CD4-positive, alpha-beta T cell (primary cell): ENCODE data around the gene TENM4. TPM values are rescaled to one million over a fixed set of nuclear protein-coding genes. Genes with fewer than 3 reads are reported as not detected.

Source experiments
- ATAC-seq: fragments of 200-7000 bp; cut with Tn5 transposase; one replicate; pipeline ENCODE4 v1.10.0; 2022; ENCODE audit warnings: mild to moderate bottlenecking; ENCODE audit not compliant: poor library complexity
- CTCF ChIA-PET: fragments of 350-600 bp; sonication (Branson Sonifier 250); formaldehyde crosslinking; loops from one replicate; lab custom pipeline; 2021; ENCODE audit warnings: antibody characterized with exemption, inconsistent platforms; lab: Charles Lee
- POLR2A ChIA-PET: fragments of 350-600 bp; sonication (Branson Sonifier 250); formaldehyde crosslinking; loops from one replicate; lab custom pipeline; 2021; ENCODE audit warnings: antibody characterized with exemption, inconsistent platforms; lab: Charles Lee
- DNase-seq, 14 experiments: peaks; one replicate each; pipeline ENCODE4 v3.0.0-alpha.2; 2013 to 2020; ENCODE audit warnings: mixed read lengths in 2 of 14
- H3K27ac ChIP-seq, 2 donors: one replicate each; pipeline versions ENCODE4 v1.5.1 to v1.7.0; 2013; ENCODE audit warnings: low read length in 2 of 2, low read depth in 1 of 2, mild to moderate bottlenecking in 1 of 2
- H3K27me3 ChIP-seq, 2 experiments: 1 replicate in 1 of 2; 2 replicates in 1 of 2; pipeline versions ENCODE4 v1.6.1 to v1.7.0; 2013; ENCODE audit warnings: low read length in 2 of 2, control low read depth in 1 of 2, mild to moderate bottlenecking in 1 of 2, moderate library complexity in 1 of 2; ENCODE audit not compliant: insufficient read depth in 2 of 2, control insufficient read depth in 1 of 2
- H3K36me3 ChIP-seq: one replicate; pipeline ENCODE4 v1.6.1; 2013; ENCODE audit warnings: low read length, control low read depth; ENCODE audit not compliant: insufficient read depth
- H3K4me1 ChIP-seq: one replicate; pipeline ENCODE4 v1.6.1; 2013; ENCODE audit warnings: low read length, control low read depth; ENCODE audit not compliant: insufficient read depth
- H3K4me3 ChIP-seq: one replicate; pipeline ENCODE4 v1.5.1; 2013; ENCODE audit warnings: mild to moderate bottlenecking, low read length, moderate library complexity
- H3K9me3 ChIP-seq, 2 experiments: 1 replicate in 1 of 2; 2 replicates in 1 of 2; pipeline versions ENCODE4 v1.6.1 to v1.7.0; 2013; ENCODE audit warnings: low read length in 2 of 2, mild to moderate bottlenecking in 2 of 2, control low read depth in 1 of 2, moderate library complexity in 1 of 2; ENCODE audit not compliant: control insufficient read depth in 1 of 2, insufficient read depth in 1 of 2
- H3K27ac Mint-ChIP-seq: one replicate; pipeline ENCODE4 v1.8.0; 2020; ENCODE audit warnings: mixed read lengths
- H3K27me3 Mint-ChIP-seq: one replicate; pipeline ENCODE4 v1.8.0; 2021; ENCODE audit warnings: mixed read lengths
- H3K36me3 Mint-ChIP-seq: one replicate; pipeline ENCODE4 v1.8.0; 2021; ENCODE audit warnings: low read depth, mixed read lengths
- H3K4me1 Mint-ChIP-seq: one replicate; pipeline ENCODE4 v1.8.0; 2021; ENCODE audit warnings: low read depth, mixed read lengths
- H3K4me3 Mint-ChIP-seq: one replicate; pipeline ENCODE4 v1.8.0; 2020; ENCODE audit warnings: mild to moderate bottlenecking, mixed read lengths
- H3K9me3 Mint-ChIP-seq: one replicate; pipeline ENCODE4 v1.8.0; 2020; ENCODE audit warnings: mixed read lengths
- CTCF ChIP-seq: fragments of 200-600 bp; IDR thresholded peaks from one replicate; pipeline ENCODE4 v1.8.0; 2022; ENCODE audit warnings: antibody characterized with exemption, mild to moderate bottlenecking
- intact Hi-C, 2 experiments: fragments of 100-400 bp; cut with DNase I in 1 of 2; cut with micrococcal nuclease in 1 of 2; formaldehyde crosslinking; loops; one replicate each; pipeline versions ENCODE4 v1.15.1 to v1.9.0; 2023 to 2025; cut with DNase I, micrococcal nuclease
- total RNA-seq, 174 experiments: library from RNA in 2 of 174; stranded (reverse) in 2 of 174; gene quantifications; one replicate each; pipeline ENCODE4 v1.2.3 and lab custom pipeline; 2021 to 2026

The TENM4 gene
- total RNA-seq, 2 experiments from 2014 or later: 0.22 to 0.31 TPM

GRCh38 chr11:79184285-79184684, 256.5 kb downstream of the TENM4 start:
- DNase-seq (no peak), ATAC-seq (no peak)
- no peak overlapping the region for H3K4me3 Mint-ChIP-seq
- H3K36me3 Mint-ChIP-seq: no peaks in the 10 kb centered on the region
- Histone ChIP-seq H3K4me3 (no peak overlapping the region), H3K4me1 (no peaks in the 10 kb centered on the region), H3K9me3 (no peaks in the 10 kb centered on the region), H3K36me3 (no peaks in the 10 kb centered on the region), H3K27me3 (no peaks in the 10 kb centered on the region), H3K27ac (no peak overlapping the region)
- no peaks in the 10 kb centered on the region for H3K9me3 Mint-ChIP-seq
- no peak overlapping the region for H3K27ac Mint-ChIP-seq
- no peaks in the 10 kb centered on the region for H3K4me1 Mint-ChIP-seq
- TF ChIP-seq CTCF: no peak
- H3K27me3 Mint-ChIP-seq: peaks cover 3% of the 10 kb centered on the region
- intact Hi-C loops: no loop called here
- POLR2A ChIA-PET: no interaction called here
- CTCF ChIA-PET: no interaction called here

GRCh38 chr11:79182794-79183193, 258.0 kb downstream of the TENM4 start:
- DNase-seq: no peak
- Histone ChIP-seq H3K4me3 (no peak overlapping the region), H3K36me3 (no peaks in the 10 kb centered on the region), H3K9me3 (no peaks in the 10 kb centered on the region), H3K27ac (no peak overlapping the region), H3K27me3 (no peaks in the 10 kb centered on the region), H3K4me1 (no peaks in the 10 kb centered on the region)
- CTCF ChIA-PET: no interaction called here
- no peak for ATAC-seq
- intact Hi-C loops: no loop called here
- H3K9me3 Mint-ChIP-seq: no peaks in the 10 kb centered on the region
- POLR2A ChIA-PET: no interaction called here
- H3K27me3 Mint-ChIP-seq: peaks cover 10% of the 10 kb centered on the region
- H3K27ac Mint-ChIP-seq: no peak overlapping the region
- no peak overlapping the region for H3K4me3 Mint-ChIP-seq
- TF ChIP-seq CTCF: no peak
- no peaks in the 10 kb centered on the region for H3K36me3 Mint-ChIP-seq
- no peaks in the 10 kb centered on the region for H3K4me1 Mint-ChIP-seq

- Histone ChIP-seq H3K27me3 (peaks cover 0 to 6% of the 10 kb centered on the region in 2 experiments), H3K9me3 (no peaks in the 10 kb centered on the region), H3K4me3 (no peak overlapping the region), H3K36me3 (no peaks in the 10 kb centered on the region), H3K4me1 (no peaks in the 10 kb centered on the region), H3K27ac (no peak overlapping the region)
- ChIA-PET CTCF (no interaction called here), POLR2A (no interaction called here)
- H3K36me3 Mint-ChIP-seq: no peaks in the 10 kb centered on the region
- H3K4me1 Mint-ChIP-seq: no peaks in the 10 kb centered on the region
- H3K4me3 Mint-ChIP-seq: no peak overlapping the region
- no peaks in the 10 kb centered on the region for H3K9me3 Mint-ChIP-seq
- H3K27me3 Mint-ChIP-seq: peaks cover 26% of the 10 kb centered on the region
- intact Hi-C loops: no loop called here
- no peak overlapping the region for H3K27ac Mint-ChIP-seq
- no peak for DNase-seq
- no peak for ATAC-seq
- no peak for TF ChIP-seq CTCF
Observed at GRCh38 chr11:79179087-79179486, 261.7 kb downstream of the TENM4 start.
